HEK293T (cell line): ENCODE data around the gene GRSF1.

ENCODE experiments used
- BHLHE40 ChIP-seq: fragments of 450-650 bp; IDR thresholded peaks from 2 replicates; pipeline ENCODE4 v1.6.1; 2016; ENCODE audit warnings: mild to moderate bottlenecking, moderate library complexity, borderline replicate concordance
- HDGF ChIP-seq: fragments of 450-650 bp; IDR thresholded peaks from 2 replicates; pipeline ENCODE4 v1.6.1; 2017; ENCODE audit warnings: antibody characterized with exemption, borderline replicate concordance
- L3MBTL2 ChIP-seq: fragments of 450-650 bp; conservative IDR thresholded peaks from 2 replicates; pipeline ENCODE4 v1.6.1; 2016; ENCODE audit warnings: mild to moderate bottlenecking
- SUZ12 ChIP-seq: fragments of 450-650 bp; IDR thresholded peaks from 2 replicates; pipeline ENCODE4 v1.6.1; 2016; ENCODE audit warnings: mild to moderate bottlenecking
- ZNF384 ChIP-seq: fragments of 450-650 bp; IDR thresholded peaks from 2 replicates; pipeline ENCODE4 v1.6.1; 2016

GRCh38 chr4:70839589-70840093 is at the start of gene GRSF1:
- no peak for TF ChIP-seq L3MBTL2
- TF ChIP-seq HDGF, result no peak
- TF ChIP-seq ZNF384, result no peak
- no peak for TF ChIP-seq BHLHE40
- TF ChIP-seq SUZ12, result no peak
